Chondrocyte (in vitro differentiated cells): ENCODE data around the gene MFGE8. TPM values are rescaled to one million over a fixed set of nuclear protein-coding genes. Genes with fewer than 3 reads are reported as not detected.

ENCODE experiments used
- DNase-seq: peaks from one replicate; pipeline ENCODE4 v3.0.0; 2021; ENCODE audit warnings: mixed read lengths, low spot score
- H3K27ac Mint-ChIP-seq: one replicate; pipeline ENCODE4 v1.8.0; 2021; ENCODE audit warnings: mild to moderate bottlenecking, moderate library complexity, mixed read lengths; ENCODE audit not compliant: unreplicated experiment
- H3K27me3 Mint-ChIP-seq: 2 replicates; pipeline ENCODE4 v1.8.0; 2021; ENCODE audit warnings: low read depth, mixed read lengths
- H3K36me3 Mint-ChIP-seq: 2 replicates; pipeline ENCODE4 v1.8.0; 2021; ENCODE audit warnings: low read depth, mixed read lengths
- H3K4me1 Mint-ChIP-seq: 2 replicates; pipeline ENCODE4 v1.8.0; 2021; ENCODE audit warnings: low read depth, mild to moderate bottlenecking, mixed read lengths
- H3K4me3 Mint-ChIP-seq: one replicate; pipeline ENCODE4 v1.8.0; 2021; ENCODE audit warnings: mild to moderate bottlenecking, moderate library complexity, mixed read lengths; ENCODE audit not compliant: unreplicated experiment
- H3K9me3 Mint-ChIP-seq: 2 replicates; pipeline ENCODE4 v1.8.0; 2021; ENCODE audit warnings: low read depth, mixed read lengths
- CTCF ChIP-seq: fragments of 200-600 bp; sonication (generic); IDR thresholded peaks from 2 replicates; pipeline ENCODE4 v1.5.0; 2021; ENCODE audit warnings: antibody characterized with exemption, mild to moderate bottlenecking, moderate library complexity
- total RNA-seq: library from RNA; stranded (reverse); gene quantifications from 3 replicates; pipeline ENCODE4 v1.2.1, GENCODE V29; 2021

MFGE8 gene
- total RNA-seq, 1 donor from 2014 or later, result 305 TPM

DNA sequence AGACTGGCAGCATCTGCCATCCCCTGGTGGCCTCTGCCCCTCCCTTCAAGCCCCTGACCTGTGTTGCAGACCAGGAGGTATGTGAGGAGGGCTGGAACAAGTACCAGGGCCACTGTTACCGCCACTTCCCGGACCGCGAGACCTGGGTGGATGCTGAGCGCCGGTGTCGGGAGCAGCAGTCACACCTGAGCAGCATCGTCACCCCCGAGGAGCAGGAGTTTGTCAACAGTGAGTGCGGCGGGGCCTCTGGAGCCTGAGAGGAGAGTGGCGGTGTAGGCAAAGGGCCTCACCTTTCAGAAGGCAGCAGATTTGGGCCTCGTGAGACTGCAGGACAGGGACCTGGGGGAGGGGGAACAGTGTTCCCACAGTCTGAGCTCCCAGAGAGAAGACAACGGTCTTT lies 41.9 kb downstream of the MFGE8 start:
- Mint-ChIP-seq H3K9me3 (no peaks in the 10 kb centered on the region), H3K4me3 (no peak overlapping the region), H3K27ac (peak overlapping the region; percentile 27), H3K27me3 (peaks cover 9% of the 10 kb centered on the region), H3K4me1 (peaks cover 4% of the 10 kb centered on the region), H3K36me3 (peaks cover 23% of the 10 kb centered on the region)
- DNase-seq, result no peak
- no peak for TF ChIP-seq CTCF

GRCh38 chr15:88866295-88866881 lies 46.8 kb downstream of the MFGE8 start:
- no peak overlapping the region for H3K4me3 Mint-ChIP-seq
- peaks cover 13% of the 10 kb centered on the region for H3K36me3 Mint-ChIP-seq
- H3K9me3 Mint-ChIP-seq, result peaks cover 3% of the 10 kb centered on the region
- H3K27ac Mint-ChIP-seq, result no peak overlapping the region
- H3K27me3 Mint-ChIP-seq, result peaks cover 9% of the 10 kb centered on the region
- no peaks in the 10 kb centered on the region for H3K4me1 Mint-ChIP-seq
- no peak for TF ChIP-seq CTCF
- DNase-seq, result no peak

GRCh38 chr15:88865498-88866099 lies 47.6 kb downstream of the MFGE8 start:
- H3K27me3 Mint-ChIP-seq, result peaks cover 9% of the 10 kb centered on the region
- peaks cover 3% of the 10 kb centered on the region for H3K9me3 Mint-ChIP-seq
- H3K36me3 Mint-ChIP-seq, result peaks cover 15% of the 10 kb centered on the region
- no peak overlapping the region for H3K27ac Mint-ChIP-seq
- H3K4me3 Mint-ChIP-seq, result no peak overlapping the region
- no peak for TF ChIP-seq CTCF
- no peaks in the 10 kb centered on the region for H3K4me1 Mint-ChIP-seq
- DNase-seq, result no peak

GRCh38 chr15:88864861-88865497 lies 48.2 kb downstream of the MFGE8 start:
- H3K36me3 Mint-ChIP-seq, result peaks cover 18% of the 10 kb centered on the region
- peaks cover 8% of the 10 kb centered on the region for H3K27me3 Mint-ChIP-seq
- H3K4me3 Mint-ChIP-seq, result no peak overlapping the region
- H3K4me1 Mint-ChIP-seq, result no peaks in the 10 kb centered on the region
- TF ChIP-seq CTCF, result no peak
- H3K27ac Mint-ChIP-seq, result no peak overlapping the region
- DNase-seq, result no peak
- peaks cover 3% of the 10 kb centered on the region for H3K9me3 Mint-ChIP-seq

GRCh38 chr15:88863412-88863811 lies 49.8 kb downstream of the MFGE8 start:
- peaks cover 3% of the 10 kb centered on the region for H3K9me3 Mint-ChIP-seq
- no peak for TF ChIP-seq CTCF
- no peak overlapping the region for H3K27ac Mint-ChIP-seq
- no peaks in the 10 kb centered on the region for H3K4me1 Mint-ChIP-seq
- no peak overlapping the region for H3K4me3 Mint-ChIP-seq
- peaks cover 18% of the 10 kb centered on the region for H3K36me3 Mint-ChIP-seq
- no peak for DNase-seq
- no peaks in the 10 kb centered on the region for H3K27me3 Mint-ChIP-seq
